Measurements from ENCODE around the gene GZMB. TPM values are rescaled to one million over a fixed set of nuclear protein-coding genes. Genes with fewer than 3 reads are reported as not detected.

The GZMB gene
- under 1 TPM in 2 of 4 donors, not detected in 2; 0.45 to 0.94 TPM for total RNA-seq

- Histone ChIP-seq H3K9me3 (no peaks in the 10 kb centered on the region), H3K36me3 (no peaks in the 10 kb centered on the region), H3K4me1 (peaks cover 7 to 14% of the 10 kb centered on the region in 2 donors), H3K27me3 (no peaks in the 10 kb centered on the region), H3K4me3 (replicated peaks in 1 of 3) (no peak within 1 kb of the TSS), H3K27ac (no peak within 1 kb of the TSS)
- intact Hi-C loops (cut with DNase I) = no loop called here
- no peak for TF ChIP-seq CTCF (IDR thresholded peaks at IDR 0.05)
- TF ChIP-seq POLR2A (IDR thresholded peaks at IDR 0.05) = no peak
- no peak for DNase-seq
- WGBS, 2 donors = 76 to 81% methylated on average over 2 of the region's 2 CpGs
Observed at GRCh38 chr14:24634158-24634557, at the start of gene GZMB. Gene GZMB, minus strand, starts transcription at chr14:24634190. Its CDS starts 30 bp downstream, at chr14:24634160.

GRCh38 chr14:24681056-24681455 lies 47.1 kb upstream of the GZMB start:
- intact Hi-C loops (cut with DNase I) = no loop called here
- TF ChIP-seq POLR2A (IDR thresholded peaks at IDR 0.05) (no peak), CTCF (IDR thresholded peaks at IDR 0.05) (no peak)
- no peaks in the 10 kb centered on the region for H3K9me3 ChIP-seq
- H3K27ac ChIP-seq = no peak overlapping the region
- no peak overlapping the region for H3K4me3 ChIP-seq (replicated peaks in 1 of 3)
- DNase-seq = no peak
- no peaks in the 10 kb centered on the region for H3K4me1 ChIP-seq
- H3K36me3 ChIP-seq = no peaks in the 10 kb centered on the region
- 32 to 48% methylated on average over 1 of the region's 1 CpG for WGBS, 2 donors
- no peaks in the 10 kb centered on the region for H3K27me3 ChIP-seq

- no peaks in the 10 kb centered on the region for H3K9me3 ChIP-seq
- intact Hi-C loops (cut with DNase I) = no loop called here
- no peak overlapping the region for H3K27ac ChIP-seq
- TF ChIP-seq POLR2A (IDR thresholded peaks at IDR 0.05) = no peak
- no peak for TF ChIP-seq CTCF (IDR thresholded peaks at IDR 0.05)
- no peaks in the 10 kb centered on the region for H3K4me1 ChIP-seq
- peak; percentile 15 to 39 for DNase-seq
- no peaks in the 10 kb centered on the region for H3K27me3 ChIP-seq
- no peak overlapping the region for H3K4me3 ChIP-seq (replicated peaks in 1 of 3)
- no peaks in the 10 kb centered on the region for H3K36me3 ChIP-seq
- WGBS, 2 donors = 47 to 56% methylated on average over 2 to 4 of the region's 4 CpGs
Observed at GRCh38 chr14:24680516-24680915, 46.5 kb upstream of the GZMB start.

GRCh38 chr14:24679248-24679961 lies 45.4 kb upstream of the GZMB start:
- no peak overlapping the region for H3K4me3 ChIP-seq (replicated peaks in 1 of 3)
- no peaks in the 10 kb centered on the region for H3K4me1 ChIP-seq
- 62 to 67% methylated on average over 12 of the region's 12 CpGs for WGBS, 2 donors
- no peaks in the 10 kb centered on the region for H3K9me3 ChIP-seq
- intact Hi-C loops (cut with DNase I) = no loop called here
- H3K36me3 ChIP-seq = no peaks in the 10 kb centered on the region
- no peak overlapping the region for H3K27ac ChIP-seq
- DNase-seq = no peak
- no peak for TF ChIP-seq CTCF (IDR thresholded peaks at IDR 0.05)
- TF ChIP-seq POLR2A (IDR thresholded peaks at IDR 0.05) = no peak
- H3K27me3 ChIP-seq = no peaks in the 10 kb centered on the region

GRCh38 chr14:24678801-24679247 lies 44.8 kb upstream of the GZMB start:
- TF ChIP-seq POLR2A (IDR thresholded peaks at IDR 0.05) = no peak
- TF ChIP-seq CTCF (IDR thresholded peaks at IDR 0.05) = peak; percentile 85 to 97 (median 94)
- intact Hi-C loops (cut with DNase I) = no loop called here
- 1 to 2% methylated on average over 11 of the region's 11 CpGs for WGBS, 2 donors
- Histone ChIP-seq H3K36me3 (no peaks in the 10 kb centered on the region), H3K9me3 (no peaks in the 10 kb centered on the region), H3K4me1 (no peaks in the 10 kb centered on the region), H3K27me3 (no peaks in the 10 kb centered on the region), H3K4me3 (replicated peaks in 1 of 3) (peak overlapping the region in 1 of 3 donors; percentile 22), H3K27ac (peak overlapping the region in 1 of 3 donors; percentile 25)
- DNase-seq = peak; percentile 64 to 79

All from thyroid gland (tissue), 4 donors.